ENCODE data around the gene UBASH3B. TPM values are rescaled to one million over a fixed set of nuclear protein-coding genes. Genes with fewer than 3 reads are reported as not detected.

Gene UBASH3B
- total RNA-seq, 1 donor from 2014 or later = 64.6 TPM

- TF ChIP-seq CTCF (conservative IDR thresholded peaks at IDR 0.05; ENCODE audit: low read depth, low read length) = no peak
- no peak for DNase-seq (ENCODE audit: low read depth)
- no peak overlapping the region for H3K4me3 ChIP-seq (ENCODE audit: low read depth, low read length)
These were observed 77.8 kb downstream of the UBASH3B start for GRCh38 chr11:122733318-122733717.

DNA sequence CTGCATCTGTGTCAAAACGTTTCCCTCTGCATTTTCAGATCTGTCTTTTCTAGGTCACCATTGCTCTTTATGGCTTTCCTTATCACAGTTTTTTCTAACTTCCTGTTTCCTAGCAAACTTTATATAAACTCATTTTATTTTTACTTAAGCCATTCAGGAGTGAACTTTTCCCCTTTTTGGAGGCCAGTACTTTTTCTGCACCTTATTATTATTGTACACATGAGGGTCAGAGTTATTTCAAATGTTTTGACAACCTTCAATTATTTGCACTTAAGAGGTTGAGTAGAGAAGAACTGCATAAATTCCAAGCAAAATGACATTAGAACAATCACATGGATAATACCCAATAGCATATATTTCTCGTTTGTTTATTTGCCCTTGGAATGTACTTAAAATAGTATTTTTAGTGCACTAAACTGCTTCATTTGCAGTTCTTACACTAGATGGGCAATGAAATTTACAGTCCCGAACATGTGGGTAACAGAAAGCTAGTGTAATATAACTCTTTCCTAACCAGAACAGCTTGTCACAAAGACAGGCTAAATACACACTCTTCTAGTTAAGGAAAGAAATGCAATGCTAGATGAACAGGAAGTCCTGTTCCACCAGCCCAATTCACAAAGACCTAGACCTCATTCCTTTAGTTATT is 79.5 kb downstream of the UBASH3B start:
- no peak overlapping the region for H3K4me3 ChIP-seq (ENCODE audit: low read depth, low read length)
- TF ChIP-seq CTCF (conservative IDR thresholded peaks at IDR 0.05; ENCODE audit: low read depth, low read length) = no peak
- DNase-seq (ENCODE audit: low read depth) = no peak

GRCh38 chr11:122737951-122738693 is 82.6 kb downstream of the UBASH3B start:
- no peak for DNase-seq (ENCODE audit: low read depth)
- H3K4me3 ChIP-seq (ENCODE audit: low read depth, low read length) = no peak overlapping the region
- no peak for TF ChIP-seq CTCF (conservative IDR thresholded peaks at IDR 0.05; ENCODE audit: low read depth, low read length)

- H3K4me3 ChIP-seq (ENCODE audit: low read depth, low read length) = no peak overlapping the region
- DNase-seq (ENCODE audit: low read depth) = no peak
- TF ChIP-seq CTCF (conservative IDR thresholded peaks at IDR 0.05; ENCODE audit: low read depth, low read length) = no peak
These were observed 86.2 kb downstream of the UBASH3B start for GRCh38 chr11:122741613-122742300.

- no peak overlapping the region for H3K4me3 ChIP-seq (ENCODE audit: low read depth, low read length)
- no peak for DNase-seq (ENCODE audit: low read depth)
- no peak for TF ChIP-seq CTCF (conservative IDR thresholded peaks at IDR 0.05; ENCODE audit: low read depth, low read length)
These were observed 86.9 kb downstream of the UBASH3B start for GRCh38 chr11:122742301-122743018.

- no peak for DNase-seq (ENCODE audit: low read depth)
- TF ChIP-seq CTCF (conservative IDR thresholded peaks at IDR 0.05; ENCODE audit: low read depth, low read length) = no peak
- H3K4me3 ChIP-seq (ENCODE audit: low read depth, low read length) = no peak overlapping the region
These were observed 87.7 kb downstream of the UBASH3B start for GRCh38 chr11:122743097-122743741.

Measured in epithelial cell of proximal tubule (primary cell).